ENCODE results near the gene CLEC16A.

Gene CLEC16A

DNA sequence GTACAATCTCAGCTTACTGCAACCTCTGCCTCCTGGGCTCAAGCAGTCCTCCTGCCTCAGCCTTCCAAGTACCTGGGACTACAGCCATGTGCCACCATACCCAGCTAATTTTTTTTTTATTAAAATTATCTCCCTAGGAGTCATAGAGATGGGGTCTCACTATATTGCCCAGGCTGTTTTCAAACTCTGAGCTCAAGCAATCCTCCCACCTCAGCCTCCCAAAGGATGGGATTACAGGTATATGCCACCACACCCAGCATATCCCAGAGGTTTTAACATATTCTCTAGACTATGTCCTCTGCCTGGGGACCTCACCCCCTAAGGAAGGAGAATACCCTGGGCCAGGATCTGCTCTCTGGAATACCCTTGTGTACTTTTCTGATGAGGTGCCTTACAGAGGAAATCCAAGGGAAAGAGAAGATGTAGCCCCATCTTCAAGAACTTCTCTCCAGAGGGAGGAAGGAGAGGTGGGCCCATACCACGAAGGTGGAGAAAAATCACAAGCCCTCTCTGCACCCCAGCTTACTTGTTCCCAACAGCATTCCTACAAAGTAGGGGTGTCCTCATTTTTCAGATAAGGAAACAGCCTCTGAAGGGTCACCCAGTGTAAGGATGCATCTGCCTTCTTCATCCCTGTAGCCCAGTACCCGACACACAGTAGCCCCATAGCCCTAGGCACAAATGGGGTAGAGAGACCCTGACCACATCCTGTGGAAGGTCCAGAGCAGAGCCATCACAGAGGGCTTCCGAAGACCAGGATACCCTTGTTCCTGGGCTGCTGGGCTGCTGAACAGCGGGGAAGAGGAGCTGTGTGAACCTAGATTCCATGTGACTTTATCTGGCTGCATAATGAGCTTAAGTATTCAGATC, 160.0 kb downstream of the CLEC16A start:
- DNase-seq: no peak

- no peak for DNase-seq
Measured at GRCh38 chr16:11105038-11105903, 160.9 kb downstream of the CLEC16A start.

GRCh38 chr16:11106726-11107125, 162.4 kb downstream of the CLEC16A start:
- DNase-seq: no peak

GRCh38 chr16:11107780-11108465, 163.6 kb downstream of the CLEC16A start:
- DNase-seq: no peak

DNA sequence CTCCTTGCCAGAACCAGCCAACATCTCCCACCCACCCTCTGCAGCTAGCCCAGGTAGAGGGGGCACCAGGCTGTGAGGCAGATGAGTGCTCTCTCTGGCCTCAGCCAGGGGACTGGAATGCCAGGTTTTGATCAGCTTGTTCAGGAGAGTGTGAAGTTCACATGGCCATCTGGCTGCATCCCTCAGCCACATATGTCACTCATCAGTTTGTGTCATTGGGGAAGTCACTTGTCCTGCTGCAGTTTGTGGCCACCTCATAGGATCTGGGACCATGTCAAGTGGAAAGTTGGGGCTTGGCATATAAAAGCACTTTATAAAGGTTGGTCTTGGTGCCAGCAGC, 164.1 kb downstream of the CLEC16A start:
- no peak for DNase-seq

- no peak for DNase-seq
Measured at GRCh38 chr16:11109566-11109965, 165.2 kb downstream of the CLEC16A start.

- DNase-seq: no peak
Measured at GRCh38 chr16:11111150-11111549, 166.8 kb downstream of the CLEC16A start.

GRCh38 chr16:11111856-11112634, 167.7 kb downstream of the CLEC16A start:
- DNase-seq: no peak

DNA sequence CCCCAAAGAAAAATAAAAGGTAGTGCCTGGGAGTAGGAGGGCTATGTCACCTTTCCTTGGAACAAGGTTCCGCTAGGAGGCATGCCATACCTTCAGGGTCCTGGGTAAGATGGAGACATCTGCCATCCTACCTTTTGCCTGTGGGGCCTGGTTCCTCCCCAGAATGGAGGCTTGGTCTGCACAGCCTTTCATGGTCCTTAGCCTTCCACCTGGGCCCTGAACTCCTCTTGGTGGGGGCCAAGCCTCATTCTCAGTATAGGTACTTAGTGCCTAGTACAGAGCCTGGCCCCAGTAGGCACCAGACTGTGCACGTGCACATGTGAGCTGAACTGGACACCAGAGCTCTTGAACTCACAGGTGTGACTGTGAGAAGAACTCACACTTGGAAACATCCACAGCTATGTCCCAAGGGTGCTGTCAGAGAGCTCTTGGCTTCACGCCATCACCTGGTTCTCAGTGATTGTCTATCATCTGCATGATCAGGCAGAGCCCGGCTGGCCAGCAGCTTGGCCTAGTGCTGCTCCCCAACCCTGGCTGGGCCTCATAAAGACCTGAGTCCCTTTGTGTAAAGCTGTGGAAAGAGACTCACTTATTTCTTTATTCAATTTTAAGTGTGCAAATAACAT, 168.5 kb downstream of the CLEC16A start:
- DNase-seq: no peak

- no peak for DNase-seq
Measured at GRCh38 chr16:11114366-11115164, 170.2 kb downstream of the CLEC16A start.

DNA sequence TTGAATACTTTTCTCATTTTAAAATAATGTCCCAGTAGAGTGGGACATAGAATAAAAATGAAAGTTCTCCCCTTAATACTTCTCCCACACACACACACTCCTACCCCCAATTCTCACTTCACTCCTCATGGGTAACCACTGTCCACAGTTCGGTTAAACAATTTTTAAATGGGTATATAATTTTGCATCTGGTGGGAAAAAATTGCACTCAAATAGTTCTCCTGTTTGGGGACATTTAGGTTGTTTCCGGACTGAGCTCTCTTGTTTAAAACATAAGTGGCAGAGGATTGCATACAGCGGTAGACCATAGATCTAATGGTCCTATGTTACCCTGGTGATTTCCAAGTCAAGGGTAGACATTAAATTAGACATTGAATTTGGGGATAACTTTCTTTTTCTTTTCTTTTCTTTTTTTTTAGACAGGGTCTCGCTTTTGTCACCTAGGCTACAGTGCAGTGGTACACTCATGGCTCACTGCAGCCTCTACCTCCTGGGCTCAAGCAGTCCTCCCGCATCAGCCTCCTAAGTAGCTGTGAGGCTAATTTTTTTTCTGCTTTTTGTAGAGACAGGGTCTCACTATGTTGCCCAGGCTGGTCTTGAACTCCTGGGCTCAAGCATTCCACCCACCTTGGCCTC, 173.3 kb downstream of the CLEC16A start:
- DNase-seq: no peak

- DNase-seq: no peak
Measured at GRCh38 chr16:11118479-11118878, 174.1 kb downstream of the CLEC16A start.

- DNase-seq: no peak
Measured at GRCh38 chr16:11121083-11121608, 176.8 kb downstream of the CLEC16A start.

DNA sequence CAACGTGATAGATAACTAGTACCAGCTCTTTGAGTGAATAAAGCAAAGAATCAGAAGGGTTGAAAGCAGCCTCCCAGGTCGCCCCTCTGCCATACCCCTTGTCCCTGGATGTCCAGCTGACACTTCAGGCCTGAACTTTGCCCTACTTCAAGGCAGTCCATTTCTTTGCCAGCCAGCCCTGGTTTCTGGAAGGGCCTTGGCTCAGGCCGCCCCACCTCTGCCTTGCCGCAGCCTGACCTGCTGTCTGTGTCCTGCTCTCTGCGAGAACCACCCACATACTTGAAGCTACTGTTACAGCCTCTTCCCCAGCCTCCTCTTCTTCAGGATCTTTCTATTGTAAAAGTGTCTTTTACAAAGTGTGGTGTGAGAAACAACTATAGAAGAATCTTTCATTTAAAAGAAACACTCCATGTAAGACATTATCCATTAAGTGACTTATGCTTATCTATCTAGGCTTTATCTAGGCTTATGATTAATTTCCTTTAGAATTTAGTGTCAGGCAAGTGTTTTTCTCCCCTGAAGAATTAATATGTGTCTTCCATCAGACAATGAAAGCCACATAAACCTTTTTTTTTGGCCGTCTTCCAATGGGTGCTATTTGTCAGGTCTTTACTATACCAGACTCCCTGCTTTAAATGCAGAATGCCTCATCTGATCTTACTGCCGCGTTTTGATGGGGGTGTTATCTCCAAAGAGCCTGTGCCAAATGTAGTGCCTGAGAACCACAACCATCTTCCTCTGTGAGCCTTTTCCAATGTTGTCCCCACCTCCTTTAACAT, 177.7 kb downstream of the CLEC16A start:
- no peak for DNase-seq

- no peak for DNase-seq
Measured at GRCh38 chr16:11123666-11124065, 179.3 kb downstream of the CLEC16A start.

GRCh38 chr16:11125936-11126335, 181.6 kb downstream of the CLEC16A start:
- DNase-seq: no peak

DNA sequence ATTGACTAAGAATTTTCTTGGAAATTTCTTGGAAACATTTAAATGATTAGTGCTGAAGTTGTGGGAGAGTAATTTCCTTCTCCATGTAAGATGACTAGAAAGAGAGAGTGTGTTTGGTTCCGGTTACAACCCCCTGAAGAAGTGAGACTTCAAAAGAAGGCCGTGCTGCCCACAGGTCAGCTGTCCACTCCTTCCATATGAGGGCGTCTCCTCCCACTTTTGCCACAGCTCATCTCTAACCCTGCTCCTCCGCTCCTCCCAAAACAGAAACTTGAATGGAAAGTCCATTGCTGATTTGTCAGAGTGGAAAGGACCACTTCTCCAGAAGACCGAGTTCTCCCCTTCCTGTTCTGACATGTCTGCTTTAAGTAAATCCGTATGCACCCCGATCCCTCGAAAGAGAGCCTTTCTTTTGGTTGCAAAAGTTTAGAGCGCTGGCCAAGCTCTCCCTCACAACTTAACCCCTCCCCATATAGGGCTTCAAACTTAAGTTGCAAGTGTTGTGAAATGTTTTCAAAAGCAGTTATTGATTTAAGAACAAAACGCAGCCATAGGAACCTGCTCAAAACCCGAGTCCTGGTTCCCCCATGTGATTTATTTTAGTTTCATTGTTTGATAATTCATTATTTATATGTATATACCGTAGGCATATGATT, 182.2 kb downstream of the CLEC16A start:
- no peak for DNase-seq

DNA sequence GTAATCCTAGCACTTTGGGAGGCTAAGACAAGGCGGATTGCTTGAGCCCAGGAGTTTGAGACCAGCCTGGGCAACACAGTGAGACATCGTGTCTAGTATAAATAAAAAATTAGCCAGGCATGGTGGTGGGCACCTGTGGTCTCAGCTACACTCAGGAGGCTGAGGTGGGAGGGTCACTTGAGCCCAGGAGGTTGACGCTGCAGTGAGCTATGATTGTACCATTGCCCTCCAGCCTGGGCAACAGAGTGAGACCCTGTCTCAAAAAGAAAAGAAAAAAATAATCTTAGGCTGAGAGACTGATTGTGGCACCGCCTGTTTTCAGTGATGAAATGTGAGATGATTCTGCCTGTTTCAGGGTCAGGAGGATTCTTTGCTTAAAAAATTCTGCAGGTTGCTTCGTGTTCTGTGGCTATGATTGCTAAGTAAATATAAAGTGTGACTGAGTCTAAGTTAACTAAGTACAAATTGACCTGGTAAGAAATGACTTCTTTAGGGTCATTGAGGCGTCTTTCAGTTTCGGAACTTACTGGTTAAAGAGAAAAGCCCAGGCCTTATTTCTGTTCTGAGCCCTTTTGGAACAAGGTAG, 183.3 kb downstream of the CLEC16A start:
- DNase-seq: no peak
